GM12891 (cell line): ENCODE measurements around the gene ATOSB.

Experiments
- POLR2A ChIP-seq: IDR thresholded peaks from 2 replicates; pipeline ENCODE4 v1.6.1; 2011; ENCODE audit warnings: low read depth, low read length, control low read depth
- POLR2AphosphoS5 ChIP-seq: IDR thresholded peaks from 2 replicates; pipeline ENCODE4 v1.6.1; 2011; ENCODE audit warnings: low read depth, low read length, control low read depth
- POU2F2 ChIP-seq: IDR thresholded peaks from 2 replicates; pipeline ENCODE4 v1.6.1; 2011; ENCODE audit warnings: low read depth, mild to moderate bottlenecking, control low read depth, low read length, moderate library complexity
- SPI1 ChIP-seq: IDR thresholded peaks from 2 replicates; pipeline ENCODE4 v1.6.1; 2011; ENCODE audit warnings: low read depth, low read length, control low read depth
- TAF1 ChIP-seq: IDR thresholded peaks from 2 replicates; pipeline ENCODE4 v1.6.1; 2011; ENCODE audit warnings: low read depth, low read length, control low read depth

DNA sequence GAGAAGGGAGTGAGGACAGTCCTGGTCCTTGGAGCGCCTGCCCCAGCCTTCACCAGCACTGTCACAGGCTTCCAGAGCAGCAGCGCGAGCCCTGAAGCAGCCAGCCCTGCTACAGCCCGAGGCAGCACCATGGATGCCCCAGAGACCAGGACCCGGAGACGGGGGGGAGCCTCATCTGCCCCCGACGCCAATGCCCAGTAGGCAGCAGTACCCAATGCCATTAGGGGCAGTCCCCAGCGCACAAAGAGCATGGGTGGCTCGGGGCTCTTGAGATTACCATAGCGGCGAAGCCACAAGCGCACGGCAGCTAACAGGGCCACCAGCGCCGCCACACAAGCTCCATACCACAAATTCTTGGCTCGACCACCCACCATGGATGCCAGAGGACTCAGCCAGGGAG is 24.1 kb downstream of the ATOSB start:
- TF ChIP-seq POLR2A (no peak), POLR2AphosphoS5 (no peak), TAF1 (no peak), POU2F2 (no peak), SPI1 (no peak)
